SK-N-SH treated with all-trans-retinoic acid at 6 μM for 48 hours (cell line): Measurements from ENCODE around the gene PARVB.

ENCODE experiments used
- ATAC-seq: fragments of 200-7000 bp; cut with Tn5 transposase; 3 replicates; pipeline ENCODE4 v1.9.1; 2020; ENCODE audit warnings: mild to moderate bottlenecking, moderate library complexity
- ARNTL ChIP-seq: fragments of 450-650 bp; formaldehyde crosslinking; IDR thresholded peaks from 2 replicates; pipeline ENCODE4 v1.5.0; 2020; ENCODE audit warnings: low read depth, mild to moderate bottlenecking, moderate library complexity, borderline replicate concordance
- BACH2 ChIP-seq: fragments of 250-450 bp; sonication (Bioruptor Pico); IDR thresholded peaks from 2 replicates; pipeline ENCODE4 v1.9.0; 2021; ENCODE audit warnings: mild to moderate bottlenecking, borderline replicate concordance
- CREB5 ChIP-seq: fragments of 250-450 bp; sonication (Bioruptor Pico); IDR thresholded peaks from 2 replicates; pipeline ENCODE4 v1.5.1; 2020; ENCODE audit warnings: low read depth, mild to moderate bottlenecking, moderate library complexity
- CSDC2 ChIP-seq: fragments of 250-450 bp; sonication (Bioruptor Pico); IDR thresholded peaks from 2 replicates; pipeline ENCODE4 v1.5.0; 2020; ENCODE audit warnings: mild to moderate bottlenecking, moderate library complexity
- ESRRG ChIP-seq: fragments of 250-450 bp; sonication (Bioruptor Pico); IDR thresholded peaks from 2 replicates; pipeline ENCODE4 v1.6.1; 2021; ENCODE audit warnings: mild to moderate bottlenecking
- GLIS3 ChIP-seq: fragments of 250-450 bp; sonication (Bioruptor Pico); IDR thresholded peaks from 2 replicates; pipeline ENCODE4 v1.5.0; 2020; ENCODE audit warnings: mild to moderate bottlenecking, moderate library complexity
- ISL1 ChIP-seq: fragments of 250-450 bp; sonication (Bioruptor Pico); IDR thresholded peaks from 2 replicates; pipeline ENCODE4 v2.1.2; 2022; ENCODE audit warnings: mild to moderate bottlenecking, moderate library complexity
- OSR1 ChIP-seq: fragments of 250-450 bp; sonication (Bioruptor Pico); IDR thresholded peaks from 2 replicates; pipeline ENCODE4 v1.8.0; 2022; ENCODE audit warnings: moderate library complexity, mild to moderate bottlenecking, inconsistent platforms
- POU6F1 ChIP-seq: fragments of 250-450 bp; sonication (Bioruptor Pico); IDR thresholded peaks from 2 replicates; pipeline ENCODE4 v1.8.0; 2021; ENCODE audit warnings: low read depth, mild to moderate bottlenecking, moderate library complexity, borderline replicate concordance
- RARB ChIP-seq: fragments of 250-450 bp; sonication (Bioruptor Pico); IDR thresholded peaks from 2 replicates; pipeline ENCODE4 v1.8.0; 2021; ENCODE audit warnings: mild to moderate bottlenecking, moderate library complexity
- SNAI2 ChIP-seq: fragments of 250-450 bp; sonication (Bioruptor Pico); IDR thresholded peaks from 2 replicates; pipeline ENCODE4 v1.5.0; 2020; ENCODE audit warnings: mild to moderate bottlenecking, moderate library complexity
- TCF4 ChIP-seq: fragments of 250-450 bp; sonication (Bioruptor Pico); IDR thresholded peaks from 2 replicates; pipeline ENCODE4 v1.8.0; 2021; ENCODE audit warnings: mild to moderate bottlenecking, moderate library complexity, borderline replicate concordance
- TOX ChIP-seq: fragments of 250-450 bp; sonication (Bioruptor Pico); IDR thresholded peaks from 2 replicates; pipeline ENCODE4 v1.8.0; 2021; ENCODE audit warnings: mild to moderate bottlenecking, moderate library complexity, borderline replicate concordance
- TSHZ2 ChIP-seq: fragments of 250-450 bp; sonication (Bioruptor Pico); IDR thresholded peaks from 2 replicates; pipeline ENCODE4 v1.5.0; 2020; ENCODE audit warnings: mild to moderate bottlenecking, moderate library complexity
- ZC3H10 ChIP-seq: fragments of 250-450 bp; sonication (Bioruptor Pico); IDR thresholded peaks from 2 replicates; pipeline ENCODE4 v1.5.1; 2021; ENCODE audit warnings: mild to moderate bottlenecking, moderate library complexity
- ZFP30 ChIP-seq: fragments of 450-650 bp; formaldehyde crosslinking; IDR thresholded peaks from 2 replicates; pipeline ENCODE4 v1.5.0; 2022; ENCODE audit warnings: mild to moderate bottlenecking, moderate library complexity
- ZNF565 ChIP-seq: fragments of 450-650 bp; formaldehyde crosslinking; conservative IDR thresholded peaks from 2 replicates; pipeline ENCODE4 v1.5.0; 2020; ENCODE audit warnings: low read depth, mild to moderate bottlenecking, moderate library complexity
- ZNF70 ChIP-seq: fragments of 450-650 bp; formaldehyde crosslinking; IDR thresholded peaks from 2 replicates; pipeline ENCODE4 v1.5.0; 2020; ENCODE audit warnings: mild to moderate bottlenecking, moderate library complexity
- ZNF8 ChIP-seq: fragments of 450-650 bp; formaldehyde crosslinking; IDR thresholded peaks from 2 replicates; pipeline ENCODE4 v1.5.0; 2020; ENCODE audit warnings: mild to moderate bottlenecking, moderate library complexity

PARVB gene

GRCh38 chr22:44193535-44193891, 169.4 kb downstream of the PARVB start:
- no peak for ATAC-seq
- TF ChIP-seq OSR1 (CRISPR knock-in tag) (no peak), BACH2 (no peak), CSDC2 (no peak), POU6F1 (no peak), ESRRG (CRISPR knock-in tag) (no peak), TOX (CRISPR knock-in tag) (no peak), ZFP30 (CRISPR knock-in tag) (no peak), ZNF70 (CRISPR knock-in tag) (no peak), ZC3H10 (no peak), RARB (CRISPR knock-in tag) (no peak), CREB5 (CRISPR knock-in tag) (no peak)

GRCh38 chr22:44194569-44194968, 170.5 kb downstream of the PARVB start:
- ATAC-seq = no peak
- TF ChIP-seq ZNF565 (CRISPR knock-in tag) (no peak), SNAI2 (no peak), ZC3H10 (no peak), ARNTL (no peak), CSDC2 (no peak), GLIS3 (CRISPR knock-in tag) (no peak), TSHZ2 (CRISPR knock-in tag) (no peak), ZNF8 (no peak), TCF4 (CRISPR knock-in tag) (no peak), CREB5 (CRISPR knock-in tag) (no peak), ESRRG (CRISPR knock-in tag) (no peak), TOX (CRISPR knock-in tag) (no peak), ISL1 (CRISPR knock-in tag) (no peak)

- TF ChIP-seq OSR1 (CRISPR knock-in tag) (no peak), CSDC2 (no peak), ZNF8 (no peak), ESRRG (CRISPR knock-in tag) (no peak), GLIS3 (CRISPR knock-in tag) (no peak), TCF4 (CRISPR knock-in tag) (no peak), TSHZ2 (CRISPR knock-in tag) (no peak)
- TF ChIP-seq, all 23 proteins: peak for 0
- no peak for ATAC-seq
These were observed 171.2 kb downstream of the PARVB start for GRCh38 chr22:44195189-44195871.
